Left lung (tissue), 10 donors: ENCODE results near the gene WDR59. TPM values are rescaled to one million over a fixed set of nuclear protein-coding genes. Genes with fewer than 3 reads are reported as not detected.

Experiments
- ATAC-seq: fragments of 200-7000 bp; cut with Tn5 transposase; one replicate; pipeline ENCODE4 v1.9.1; 2020; ENCODE audit warnings: moderate library complexity
- DNase-seq, 4 donors: peaks; one replicate each; pipeline ENCODE4 v3.0.0-alpha.2; 2013 to 2020
- H3K27ac ChIP-seq, 2 donors: fragments of 200-600 bp; sonication (generic) in 1 of 2; one replicate each; pipeline versions ENCODE4 v1.5.0 to v1.8.0; 2020 to 2021
- H3K27me3 ChIP-seq, 2 donors: fragments of 200-600 bp; sonication (generic) in 1 of 2; one replicate each; pipeline versions ENCODE4 v1.5.0 to v1.8.0; 2020 to 2021
- H3K36me3 ChIP-seq, 2 donors: fragments of 200-600 bp; sonication (generic) in 1 of 2; one replicate each; pipeline versions ENCODE4 v1.5.0 to v1.8.0; 2020 to 2021
- H3K4me1 ChIP-seq, 2 donors: fragments of 200-600 bp; one replicate each; pipeline ENCODE4 v1.8.0; 2021
- H3K4me3 ChIP-seq, 2 donors: fragments of 200-600 bp; sonication (generic) in 1 of 2; one replicate each; pipeline versions ENCODE4 v1.5.0 to v1.8.0; 2020 to 2021; ENCODE audit warnings: mild to moderate bottlenecking in 1 of 2
- H3K9me3 ChIP-seq, 2 donors: fragments of 200-600 bp; sonication (generic) in 1 of 2; one replicate each; pipeline versions ENCODE4 v1.5.0 to v1.8.0; 2020 to 2021
- intact Hi-C, 2 donors: fragments of 100-400 bp; cut with DNase I; formaldehyde crosslinking; loops; one replicate each; pipeline versions ENCODE4 v1.11.2 to v1.14.2; 2022
- polyA plus RNA-seq, 6 donors: library from polyadenylated mRNA; unstranded; fragments of 120-200 nt; gene quantifications; one replicate each; pipeline ENCODE4 v1.2.1, GENCODE V29; 2013; ENCODE audit not compliant: insufficient read length in 6 of 6
- total RNA-seq, 2 donors: library from RNA; stranded (reverse); fragmentation: NEBNext Ultra II Directional; extraction: Animal tissue kit (Norgen Biotek cat#: 25700); gene quantifications; one replicate each; pipeline ENCODE4 v1.2.1, GENCODE V29; 2021
- TF ChIP-seq, protein P1 (sequence below), 2 donors: fragments of 200-600 bp; sonication (generic) in 1 of 2; IDR thresholded peaks; one replicate each; pipeline versions ENCODE4 v1.5.0 to v1.8.0; 2021; ENCODE audit warnings: antibody characterized with exemption in 2 of 2
- donor health status: DM: no; HTN: yes; CAD: no.
- donor health status: DM: no; HTN: no; CAD: no.

WDR59 gene
- total and polyA plus RNA-seq, 8 donors, result 46.9 to 113 (median 97.6) TPM

DNA sequence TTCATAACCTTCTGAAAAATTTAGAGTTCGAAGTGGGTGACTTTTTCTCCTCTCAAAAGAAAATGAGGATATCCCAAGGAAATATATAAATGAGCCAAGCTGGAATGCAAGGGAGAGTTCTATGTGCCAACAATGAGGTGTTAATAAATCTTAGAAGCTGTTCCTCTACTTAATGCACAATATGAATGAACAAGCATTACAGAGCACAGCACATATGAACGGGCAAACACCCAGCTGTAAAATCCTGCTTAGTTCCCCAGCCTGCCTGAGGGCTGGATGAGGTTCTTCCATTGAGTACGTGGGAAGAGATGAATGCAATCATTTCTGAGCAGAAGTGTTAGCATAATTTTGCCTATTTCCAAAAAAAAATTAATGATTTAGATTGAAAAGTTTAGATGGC lies 58.1 kb downstream of the WDR59 start:
- no peak overlapping the region for H3K4me3 ChIP-seq
- TF ChIP-seq, protein P1, sequence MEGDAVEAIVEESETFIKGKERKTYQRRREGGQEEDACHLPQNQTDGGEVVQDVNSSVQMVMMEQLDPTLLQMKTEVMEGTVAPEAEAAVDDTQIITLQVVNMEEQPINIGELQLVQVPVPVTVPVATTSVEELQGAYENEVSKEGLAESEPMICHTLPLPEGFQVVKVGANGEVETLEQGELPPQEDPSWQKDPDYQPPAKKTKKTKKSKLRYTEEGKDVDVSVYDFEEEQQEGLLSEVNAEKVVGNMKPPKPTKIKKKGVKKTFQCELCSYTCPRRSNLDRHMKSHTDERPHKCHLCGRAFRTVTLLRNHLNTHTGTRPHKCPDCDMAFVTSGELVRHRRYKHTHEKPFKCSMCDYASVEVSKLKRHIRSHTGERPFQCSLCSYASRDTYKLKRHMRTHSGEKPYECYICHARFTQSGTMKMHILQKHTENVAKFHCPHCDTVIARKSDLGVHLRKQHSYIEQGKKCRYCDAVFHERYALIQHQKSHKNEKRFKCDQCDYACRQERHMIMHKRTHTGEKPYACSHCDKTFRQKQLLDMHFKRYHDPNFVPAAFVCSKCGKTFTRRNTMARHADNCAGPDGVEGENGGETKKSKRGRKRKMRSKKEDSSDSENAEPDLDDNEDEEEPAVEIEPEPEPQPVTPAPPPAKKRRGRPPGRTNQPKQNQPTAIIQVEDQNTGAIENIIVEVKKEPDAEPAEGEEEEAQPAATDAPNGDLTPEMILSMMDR (IDR thresholded peaks at IDR 0.05), result no peak
- H3K27me3 ChIP-seq, result no peaks in the 10 kb centered on the region
- H3K4me1 ChIP-seq, result peaks cover 0 to 10% of the 10 kb centered on the region in 2 donors
- no peak overlapping the region for H3K27ac ChIP-seq
- intact Hi-C loops, result no loop called here
- peak in 2 of 4 donors; percentile 85 to 87 for DNase-seq
- peaks cover 0 to 43% of the 10 kb centered on the region in 2 donors for H3K36me3 ChIP-seq
- ATAC-seq, result no peak
- H3K9me3 ChIP-seq, result no peaks in the 10 kb centered on the region

DNA sequence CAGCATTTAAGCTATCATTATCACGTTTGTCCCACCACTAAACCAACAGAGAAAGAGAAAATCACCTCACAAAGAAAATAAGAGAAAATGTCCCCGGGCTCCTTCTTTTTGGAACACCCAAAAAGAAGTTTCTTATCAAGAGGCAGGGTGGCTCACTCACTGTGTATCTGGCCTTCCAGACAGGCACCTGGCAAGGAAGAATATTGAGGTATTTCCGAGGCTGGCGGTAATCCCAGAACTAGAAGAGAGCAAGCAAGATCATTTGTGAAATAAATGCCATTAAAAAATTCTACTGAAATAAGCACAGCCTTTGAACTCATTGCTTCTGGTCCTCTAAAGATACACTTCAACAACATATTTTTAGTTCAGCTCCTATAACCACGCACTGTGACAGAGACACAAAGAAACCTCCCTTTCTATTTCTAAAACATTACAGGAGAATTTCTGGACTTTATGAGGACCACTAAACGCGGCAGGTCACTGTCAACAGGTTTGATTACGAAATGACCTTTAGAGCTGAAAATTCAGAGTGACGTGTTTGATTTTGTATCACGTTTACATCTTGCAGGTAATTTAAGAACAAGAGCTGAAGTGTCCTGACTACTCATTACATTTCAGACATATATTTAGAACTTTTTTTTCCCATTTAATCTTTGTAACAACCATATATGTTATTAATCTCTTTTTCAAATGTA lies 61.0 kb downstream of the WDR59 start:
- DNase-seq, result no peak

DNA sequence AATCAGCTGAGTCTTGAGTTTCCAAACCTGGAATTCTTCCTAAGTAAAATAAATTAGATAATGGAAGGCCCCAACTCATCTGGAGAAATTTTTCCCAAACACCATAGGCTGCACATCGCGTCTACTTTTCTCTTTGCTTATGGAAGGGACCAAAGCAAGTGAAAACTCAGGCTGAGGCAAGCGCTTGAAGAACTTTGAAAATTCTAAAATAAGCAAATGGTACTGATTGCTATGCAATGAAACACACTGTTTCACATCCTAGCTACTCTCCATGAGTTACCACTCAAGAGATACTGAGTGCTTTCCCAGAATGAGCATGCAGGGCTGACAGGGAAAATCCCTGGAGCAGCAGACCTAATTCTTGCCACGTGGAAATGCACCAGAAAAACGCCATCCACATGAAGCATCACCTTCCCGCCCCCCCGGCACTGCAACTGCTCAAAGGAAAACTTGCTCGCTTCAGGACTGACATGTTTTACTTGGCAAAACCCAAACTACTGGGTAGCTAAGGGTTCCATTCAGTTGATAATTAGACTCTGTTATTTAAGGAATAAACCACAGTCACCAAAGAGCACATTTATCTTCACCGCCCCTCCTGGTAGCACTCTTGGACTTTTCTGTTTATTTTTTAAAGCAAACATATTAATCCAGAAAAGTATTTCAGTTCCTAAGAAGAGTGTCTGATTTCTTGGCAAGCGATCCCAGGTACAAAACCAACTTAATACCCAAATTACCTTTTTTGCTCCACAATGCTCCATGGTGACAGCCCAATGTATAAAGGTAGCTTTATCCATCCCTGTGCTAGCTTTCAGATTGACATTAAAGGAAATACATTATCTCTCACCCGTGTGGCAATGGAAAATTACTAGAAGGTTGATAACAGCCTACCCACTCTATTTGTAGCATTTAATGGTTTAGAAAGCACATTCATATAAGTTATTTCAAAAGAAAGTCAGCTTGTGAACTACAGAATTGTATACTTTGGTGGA lies 62.5 kb downstream of the WDR59 start:
- H3K36me3 ChIP-seq, result peaks cover 0 to 60% of the 10 kb centered on the region in 2 donors
- DNase-seq, result peak in 2 of 4 donors; percentile 1 to 50
- no peaks in the 10 kb centered on the region for H3K9me3 ChIP-seq
- intact Hi-C loops, result no loop called here
- no peak overlapping the region for H3K4me3 ChIP-seq
- TF ChIP-seq, protein P1 (IDR thresholded peaks at IDR 0.05), result no peak
- H3K27me3 ChIP-seq, result no peaks in the 10 kb centered on the region
- H3K27ac ChIP-seq, result peak overlapping the region in 1 of 2 donors; percentile 24
- H3K4me1 ChIP-seq, result peaks cover 0 to 10% of the 10 kb centered on the region in 2 donors
- ATAC-seq, result peak; percentile 66

More for the DNA sequence above, 61.0 kb downstream of the WDR59 start:
- intact Hi-C loops, result no loop called here
- ATAC-seq, result peak; percentile 71
- peaks cover 0 to 10% of the 10 kb centered on the region in 2 donors for H3K4me1 ChIP-seq
- no peaks in the 10 kb centered on the region for H3K9me3 ChIP-seq
- H3K4me3 ChIP-seq, result no peak overlapping the region
- H3K27ac ChIP-seq, result peak overlapping the region in 1 of 2 donors; percentile 24
- TF ChIP-seq, protein P1 (IDR thresholded peaks at IDR 0.05), result no peak
- no peaks in the 10 kb centered on the region for H3K27me3 ChIP-seq
- H3K36me3 ChIP-seq, result peaks cover 0 to 56% of the 10 kb centered on the region in 2 donors

DNA sequence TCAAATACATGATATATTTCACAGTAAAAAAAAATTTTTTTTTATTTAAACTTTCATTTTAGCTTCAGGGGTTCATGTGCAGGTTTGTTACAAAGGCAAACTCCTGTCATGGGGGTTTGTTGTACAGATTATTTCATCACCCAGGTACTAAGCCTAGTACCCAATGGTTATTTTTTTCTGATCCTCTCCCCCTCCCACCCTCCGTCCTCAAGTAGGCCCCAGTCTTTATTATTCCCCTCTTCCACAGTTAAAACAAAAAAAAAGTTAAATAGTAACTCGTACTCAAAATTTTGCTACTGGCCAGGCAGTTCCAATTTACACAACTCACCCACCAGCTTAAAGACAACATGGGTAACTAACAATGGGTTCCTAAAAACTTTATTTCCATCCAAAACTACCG lies 63.9 kb downstream of the WDR59 start:
- ATAC-seq, result no peak
- intact Hi-C loops, result no loop called here

More for the DNA sequence above, 63.9 kb downstream of the WDR59 start:
- Histone ChIP-seq H3K4me3 (no peak overlapping the region), H3K27me3 (no peaks in the 10 kb centered on the region), H3K27ac (no peak overlapping the region), H3K4me1 (peaks cover 0 to 10% of the 10 kb centered on the region in 2 donors), H3K9me3 (no peaks in the 10 kb centered on the region), H3K36me3 (peaks cover 0 to 74% of the 10 kb centered on the region in 2 donors)
- no peak for DNase-seq
- TF ChIP-seq, protein P1 (IDR thresholded peaks at IDR 0.05), result no peak
